Motor neuron (in vitro differentiated cells): ENCODE measurements around the gene ZXDB. TPM values are rescaled to one million over a fixed set of nuclear protein-coding genes. Genes with fewer than 3 reads are reported as not detected.
"Not testable (repeated sequence)": the region's sequence is repeated elsewhere in the genome, so short reads cannot be mapped to it uniquely, and the experiment has no call there.

ENCODE experiments used
- ATAC-seq, 8 experiments: fragments of 200-7000 bp; cut with Tn5 transposase; replicated peaks in 6 of 8; 2 replicates each; pipeline ENCODE4 v1.8.0; 2021; ENCODE audit warnings: mild to moderate bottlenecking in 8 of 8, moderate library complexity in 8 of 8
- H3K27ac ChIP-seq, 2 donors: fragments of 250-450 bp; sonication (Bioruptor Pico); 2 replicates each; pipeline ENCODE4 v1.9.0; 2021; ENCODE audit warnings: antibody characterized with exemption in 2 of 2, mild to moderate bottlenecking in 2 of 2, moderate library complexity in 1 of 2
- H3K4me1 ChIP-seq, 2 donors: fragments of 250-450 bp; sonication (Bioruptor Pico); replicated peaks in 1 of 2; 2 replicates each; pipeline ENCODE4 v1.6.1; 2021; ENCODE audit warnings: antibody characterized with exemption in 2 of 2, mild to moderate bottlenecking in 2 of 2, moderate library complexity in 1 of 2
- H3K4me3 ChIP-seq, 5 donors: fragments of 250-450 bp; sonication (Bioruptor Pico); 2 replicates each; pipeline ENCODE4 v1.9.0; 2021; ENCODE audit warnings: antibody characterized with exemption in 5 of 5, mild to moderate bottlenecking in 5 of 5, moderate library complexity in 4 of 5
- WGBS, 10 experiments: fragments of 450-650 bp; shearing (Covaris generic); methylation state at CpG; one replicate each; pipeline ENCODE4 v1.0.0; 2022; 5-methylcytosine and 5-hydroxymethylcytosine counted together
- in situ Hi-C, 9 experiments: fragments of 400-800 bp; cut with MboI; loops; one replicate each; pipeline ENCODE4 v1.15.0; 2021; ENCODE audit warnings: low sequenced_read_pairs in 9 of 9, low pct_unique_long_range_greater_than_20kb in 2 of 9; ENCODE audit not compliant: unreplicated experiment in 9 of 9
- total RNA-seq, 8 experiments: library from RNA; unstranded; fragments of 300-600 nt; gene quantifications; 2 replicates each; pipeline versions ENCODE4 v1.2.3 to v1.2.4, GENCODE V29; 2022

ZXDB gene
- 1 to 10 TPM; 5.4 to 9.6 (median 7.3) TPM for total RNA-seq

GRCh38 chrX:57591284-57592159 lies at the start of gene ZXDB:
Gene ZXDB, plus strand, starts transcription at chrX:57592011. Its CDS starts 38 bp downstream, at chrX:57592049.
- H3K4me3 ChIP-seq = peak within 1 kb of the TSS; percentile 57 to 88 (median 82)
- 0 to 53% (median 33%) methylated on average over 1 to 6 of the region's 39 CpGs; no CpG with 5 or more reads in 5 of the 10 experiments for WGBS, 10 experiments
- H3K27ac ChIP-seq = peak within 1 kb of the TSS; percentile 94 to 98
- in situ Hi-C loops = loop anchor here in 1 of 9 experiments (25.0 kb wide), 1 partner anchor 221 kb away; no protein-coding TSS in a partner anchor
- peak; percentile 57 to 86 (median 69) for ATAC-seq
- peaks cover 7 to 18% of the 10 kb centered on the region in 2 donors for H3K4me1 ChIP-seq

GRCh38 chrX:57565198-57565597 lies 26.6 kb upstream of the ZXDB start:
- ATAC-seq = no peak
- H3K4me3 ChIP-seq = no peak overlapping the region
- WGBS, 10 experiments = 0 to 67% (median 42%) methylated on average over 1 to 3 of the region's 4 CpGs; no CpG with 5 or more reads in 5 of the 10 experiments
- H3K27ac ChIP-seq = no peak overlapping the region
- H3K4me1 ChIP-seq = no peaks in the 10 kb centered on the region
- in situ Hi-C loops = no loop called here

GRCh38 chrX:57573754-57574153 lies 18.1 kb upstream of the ZXDB start:
- Histone ChIP-seq H3K4me3 (no peak overlapping the region), H3K4me1 (no peaks in the 10 kb centered on the region), H3K27ac (no peak overlapping the region)
- in situ Hi-C loops = no loop called here
- WGBS, 10 experiments = 0 to 71% (median 20%) methylated on average over 1 to 2 of the region's 2 CpGs; no CpG with 5 or more reads in 5 of the 10 experiments
- peak in 2 of 8 experiments; percentile 39 to 48 for ATAC-seq

- H3K4me3 ChIP-seq, ATAC-seq, H3K4me1 ChIP-seq, H3K27ac ChIP-seq: not testable (repeated sequence)
- whole genome bisulfite sequencing, 10 experiments = 58 to 90% methylated on average over 2 to 8 of the region's 9 CpGs; no CpG with 5 or more reads in 8 of the 10 experiments
- in situ Hi-C loops = loop anchor here in 1 of 9 experiments (25.0 kb wide), 1 partner anchor 229 kb away; no protein-coding TSS in a partner anchor
Observed at GRCh38 chrX:57582948-57583347, 8.9 kb upstream of the ZXDB start.

GRCh38 chrX:57583477-57583876 lies 8.3 kb upstream of the ZXDB start:
- Histone ChIP-seq H3K4me1 (no peaks in the 10 kb centered on the region), H3K27ac (no peak overlapping the region), H3K4me3 (no peak overlapping the region)
- ATAC-seq = peak in 5 of 8 experiments; percentile 41 to 54 (median 47)
- 10 to 20% methylated on average over 1 to 2 of the region's 5 CpGs; no CpG with 5 or more reads in 8 of the 10 experiments for WGBS, 10 experiments
- in situ Hi-C loops = loop anchor here in 1 of 9 experiments (25.0 kb wide), 1 partner anchor 229 kb away; no protein-coding TSS in a partner anchor

GRCh38 chrX:57586360-57586759 lies 5.5 kb upstream of the ZXDB start:
- in situ Hi-C loops = loop anchor here in 1 of 9 experiments (25.0 kb wide), 1 partner anchor 226 kb away; no protein-coding TSS in a partner anchor
- Histone ChIP-seq H3K27ac (no peak overlapping the region), H3K4me1 (peaks cover 6 to 7% of the 10 kb centered on the region in 2 donors), H3K4me3 (no peak overlapping the region)
- whole genome bisulfite sequencing, 10 experiments = 65 to 100% (median 76%) methylated on average over 1 to 3 of the region's 4 CpGs; no CpG with 5 or more reads in 7 of the 10 experiments
- no peak for ATAC-seq

GRCh38 chrX:57587062-57587461 lies 4.7 kb upstream of the ZXDB start:
- 50 to 60% (median 60%) methylated on average over 1 of the region's 2 CpGs; no CpG with 5 or more reads in 7 of the 10 experiments for WGBS, 10 experiments
- in situ Hi-C loops = loop anchor here in 1 of 9 experiments (25.0 kb wide), 1 partner anchor 225 kb away; no protein-coding TSS in a partner anchor

GRCh38 chrX:57587607-57588006 lies 4.2 kb upstream of the ZXDB start:
- in situ Hi-C loops = loop anchor here in 1 of 9 experiments (25.0 kb wide), 1 partner anchor 225 kb away; no protein-coding TSS in a partner anchor
- H3K4me1 ChIP-seq = peaks cover 6 to 7% of the 10 kb centered on the region in 2 donors
- no peak overlapping the region for H3K4me3 ChIP-seq
- ATAC-seq = no peak
- 17% methylated on average over 2 of the region's 2 CpGs; no CpG with 5 or more reads in 9 of the 10 experiments for WGBS, 10 experiments
- H3K27ac ChIP-seq = no peak overlapping the region

More at GRCh38 chrX:57587062-57587461, 4.7 kb upstream of the ZXDB start:
- Histone ChIP-seq H3K4me3 (no peak overlapping the region), H3K4me1 (peaks cover 6 to 7% of the 10 kb centered on the region in 2 donors), H3K27ac (no peak overlapping the region)
- ATAC-seq = no peak

- in situ Hi-C loops = loop anchor here in 1 of 9 experiments (25.0 kb wide), 1 partner anchor 220 kb away; no protein-coding TSS in a partner anchor
- Histone ChIP-seq H3K4me1 (peaks cover 7 to 18% of the 10 kb centered on the region in 2 donors), H3K27ac (peak overlapping the region; percentile 94 to 98), H3K4me3 (peak overlapping the region; percentile 57 to 88 (median 82))
- ATAC-seq = peak; percentile 52 to 88 (median 85)
- WGBS, 10 experiments = no CpG with 5 or more reads among the region's 84 CpGs
Observed at GRCh38 chrX:57592160-57592893, 516 bp downstream of the ZXDB start.

- Histone ChIP-seq H3K4me1 (peaks cover 7 to 18% of the 10 kb centered on the region in 2 donors), H3K4me3 (peak overlapping the region; percentile 57 to 88 (median 82)), H3K27ac (peak overlapping the region; percentile 94 to 98)
- 28% methylated on average over 3 of the region's 15 CpGs; no CpG with 5 or more reads in 9 of the 10 experiments for WGBS, 10 experiments
- ATAC-seq = peak in 7 of 8 experiments; percentile 1 to 69 (median 61)
- in situ Hi-C loops = loop anchor here in 1 of 9 experiments (25.0 kb wide), 1 partner anchor 219 kb away; no protein-coding TSS in a partner anchor
Observed at GRCh38 chrX:57592894-57593215, 1.0 kb downstream of the ZXDB start.

- ATAC-seq = no peak
- in situ Hi-C loops = loop anchor here in 1 of 9 experiments (25.0 kb wide), 1 partner anchor 217 kb away; no protein-coding TSS in a partner anchor
- Histone ChIP-seq H3K4me3 (peak overlapping the region; percentile 5 to 30 (median 19)), H3K27ac (no peak overlapping the region), H3K4me1 (peaks cover 7 to 18% of the 10 kb centered on the region in 2 donors)
- 0 to 100% (median 27%) methylated on average over 1 of the region's 1 CpG; no CpG with 5 or more reads in 6 of the 10 experiments for WGBS, 10 experiments
Observed at GRCh38 chrX:57595381-57595811, 3.6 kb downstream of the ZXDB start.

GRCh38 chrX:57596109-57596508 lies 4.3 kb downstream of the ZXDB start:
- Histone ChIP-seq H3K4me3 (peak overlapping the region; percentile 12 to 30 (median 19)), H3K27ac (no peak overlapping the region), H3K4me1 (peaks cover 3 to 13% of the 10 kb centered on the region in 2 donors)
- 0 to 60% (median 10%) methylated on average over 1 to 3 of the region's 3 CpGs; no CpG with 5 or more reads in 5 of the 10 experiments for WGBS, 10 experiments
- in situ Hi-C loops = loop anchor here in 1 of 9 experiments (25.0 kb wide), 1 partner anchor 216 kb away; no protein-coding TSS in a partner anchor
- ATAC-seq = no peak
